Hypothalamus (tissue), 51 donors: ENCODE measurements around the gene MYH10.

Source experiments
- DNase-seq, 51 donors: peaks; one replicate each; lab custom pipeline; 2025; lab: John Stamatoyannopoulos, UW

The MYH10 gene

GRCh38 chr17:8503368-8503767, 127.2 kb downstream of the MYH10 start:
- DNase-seq, result no peak

GRCh38 chr17:8502126-8502525, 128.4 kb downstream of the MYH10 start:
- DNase-seq, result no peak

- DNase-seq, result no peak
Measured at GRCh38 chr17:8500609-8501008, 129.9 kb downstream of the MYH10 start.

GRCh38 chr17:8499614-8500013, 130.9 kb downstream of the MYH10 start:
- no peak for DNase-seq

- DNase-seq, result no peak
Measured at GRCh38 chr17:8499171-8499570, 131.4 kb downstream of the MYH10 start.

- DNase-seq, result no peak
Measured at GRCh38 chr17:8496081-8496480, 134.4 kb downstream of the MYH10 start.

- no peak for DNase-seq
Measured at GRCh38 chr17:8494506-8495111, 135.9 kb downstream of the MYH10 start.

- no peak for DNase-seq
Measured at GRCh38 chr17:8494021-8494420, 136.5 kb downstream of the MYH10 start.

GRCh38 chr17:8492121-8492520, 138.4 kb downstream of the MYH10 start:
- DNase-seq, result no peak

GRCh38 chr17:8490256-8491023, 140.1 kb downstream of the MYH10 start:
- DNase-seq, result no peak

- DNase-seq, result no peak
Measured at GRCh38 chr17:8489841-8490240, 140.7 kb downstream of the MYH10 start.

- peak in 1 of 51 donors; percentile 17 for DNase-seq
Measured at GRCh38 chr17:8488901-8489300, 141.6 kb downstream of the MYH10 start.

- no peak for DNase-seq
Measured at GRCh38 chr17:8488491-8488890, 142.0 kb downstream of the MYH10 start.

- no peak for DNase-seq
Measured at GRCh38 chr17:8487743-8488142, 142.8 kb downstream of the MYH10 start.

GRCh38 chr17:8487130-8487645, 143.3 kb downstream of the MYH10 start:
- DNase-seq, result no peak

GRCh38 chr17:8485491-8485890, 145.0 kb downstream of the MYH10 start:
- no peak for DNase-seq

- DNase-seq, result no peak
Measured at GRCh38 chr17:8484465-8484864, 146.1 kb downstream of the MYH10 start.

- peak in 11 of 51 donors; percentile 6 to 45 (median 28) for DNase-seq
Measured at GRCh38 chr17:8482546-8482945, 148.0 kb downstream of the MYH10 start.

- DNase-seq, result no peak
Measured at GRCh38 chr17:8481703-8482102, 148.8 kb downstream of the MYH10 start.

- DNase-seq, result peak in 1 of 51 donors; percentile 56
Measured at GRCh38 chr17:8481089-8481488, 149.4 kb downstream of the MYH10 start.

GRCh38 chr17:8480011-8480976, 150.2 kb downstream of the MYH10 start:
- no peak for DNase-seq
